Measurements from ENCODE around the gene CCDC92.
A peak's percentile ranks its signal among the peaks of the same experiment; 100 is the strongest.
"Not testable (repeated sequence)": the region's sequence is repeated elsewhere in the genome, so short reads cannot be mapped to it uniquely, and the experiment has no call there.

Gene CCDC92

GRCh38 chr12:123948796-123949769 lies 23.5 kb downstream of the CCDC92 start:
- DNase-seq: no peak

- DNase-seq: no peak
Measured at GRCh38 chr12:123948401-123948795, 24.2 kb downstream of the CCDC92 start.

- DNase-seq: not testable (repeated sequence)
Measured at GRCh38 chr12:123947531-123947930, 25.1 kb downstream of the CCDC92 start.

- DNase-seq: not testable (repeated sequence)
Measured at GRCh38 chr12:123946516-123947505, 25.8 kb downstream of the CCDC92 start.

- no peak for DNase-seq
Measured at GRCh38 chr12:123946152-123946515, 26.5 kb downstream of the CCDC92 start.

GRCh38 chr12:123945287-123946151 lies 27.1 kb downstream of the CCDC92 start:
- no peak for DNase-seq

GRCh38 chr12:123944696-123945095 lies 27.9 kb downstream of the CCDC92 start:
- DNase-seq: no peak

- DNase-seq: no peak
Measured at GRCh38 chr12:123943816-123944215, 28.8 kb downstream of the CCDC92 start.

GRCh38 chr12:123942911-123943648 lies 29.6 kb downstream of the CCDC92 start:
- no peak for DNase-seq

GRCh38 chr12:123942238-123942653 lies 30.4 kb downstream of the CCDC92 start:
- DNase-seq: no peak

GRCh38 chr12:123941624-123942237 lies 30.9 kb downstream of the CCDC92 start:
- DNase-seq: no peak

GRCh38 chr12:123941000-123941399 lies 31.6 kb downstream of the CCDC92 start:
- DNase-seq: no peak

- DNase-seq: no peak
Measured at GRCh38 chr12:123940627-123940966, 32.0 kb downstream of the CCDC92 start.

GRCh38 chr12:123939716-123940626 lies 32.7 kb downstream of the CCDC92 start:
- DNase-seq: no peak

- peak in 1 of 2 experiments; percentile 14 for DNase-seq
Measured at GRCh38 chr12:123938679-123939480, 33.8 kb downstream of the CCDC92 start.

- no peak for DNase-seq
Measured at GRCh38 chr12:123937707-123938591, 34.7 kb downstream of the CCDC92 start.

GRCh38 chr12:123936956-123937706 lies 35.5 kb downstream of the CCDC92 start:
- DNase-seq: no peak
